Gastroesophageal sphincter (tissue), 3 donors: ENCODE data around the gene IL2RA.

Experiments used
- EP300 ChIP-seq: sonication (generic); formaldehyde crosslinking; IDR thresholded peaks from one replicate; pipeline ENCODE4 v1.6.1; 2017; ENCODE audit warnings: antibody characterized with exemption, mild to moderate bottlenecking
- POLR2A ChIP-seq, 2 donors: fragments of 450-650 bp; IDR thresholded peaks; one replicate each; pipeline ENCODE4 v1.6.1; 2017; ENCODE audit warnings: antibody characterized with exemption in 2 of 2, mild to moderate bottlenecking in 2 of 2, moderate library complexity in 1 of 2
- POLR2AphosphoS5 ChIP-seq: sonication (generic); formaldehyde crosslinking; IDR thresholded peaks from one replicate; pipeline ENCODE4 v1.6.1; 2017; ENCODE audit warnings: antibody characterized with exemption
- TF ChIP-seq, protein P1 (sequence below), 4 experiments: fragments of 200-600 bp in 2 of 4; fragments of 450-650 bp in 2 of 4; sonication (generic) in 1 of 4; IDR thresholded peaks; one replicate each; pipeline ENCODE4 v1.5.1; 2017 to 2019; ENCODE audit warnings: antibody characterized with exemption in 4 of 4, mild to moderate bottlenecking in 2 of 4, moderate library complexity in 2 of 4

DNA sequence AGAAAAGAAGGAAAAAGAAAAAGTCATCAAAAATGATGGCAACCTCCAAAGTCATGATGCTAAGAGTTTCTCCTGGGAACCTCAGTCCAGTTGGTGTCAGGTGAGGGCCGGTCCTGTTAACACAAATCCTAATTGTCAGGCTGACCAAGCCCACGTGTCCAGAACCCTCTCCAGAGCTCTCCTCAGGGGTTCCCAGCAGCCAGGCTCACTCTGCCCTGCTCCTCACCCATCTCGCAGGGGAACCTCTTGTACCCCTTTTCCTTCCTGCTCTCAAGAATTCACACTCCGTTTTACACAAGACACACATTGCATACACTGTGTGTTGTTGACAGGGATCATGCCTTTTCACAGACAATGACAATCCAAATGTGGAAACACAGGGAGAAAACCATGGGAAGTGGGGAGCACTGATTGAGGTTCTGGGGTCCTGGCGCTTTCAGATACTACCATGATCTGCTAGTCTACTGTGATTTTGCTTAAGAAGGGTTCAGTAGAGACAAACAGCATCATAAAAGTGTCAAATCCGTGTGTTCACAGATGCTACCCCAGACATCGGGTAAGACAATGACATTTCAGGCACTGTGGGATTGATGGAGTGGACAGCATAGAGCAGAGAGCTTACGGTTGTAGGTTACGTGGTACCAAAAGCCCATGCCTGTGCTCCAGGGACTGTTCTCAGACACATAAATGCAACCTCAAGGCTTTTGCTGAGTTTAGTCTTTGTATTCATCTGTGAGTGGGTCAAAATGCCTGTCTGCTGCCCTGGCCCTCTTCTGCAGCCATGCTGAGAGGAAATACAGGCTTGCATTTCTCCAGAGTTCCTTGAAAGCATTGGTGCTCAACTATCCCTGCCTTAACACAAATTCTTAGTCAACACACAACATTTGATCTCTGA is 16.0 kb downstream of the IL2RA start:
- TF ChIP-seq, protein P1, sequence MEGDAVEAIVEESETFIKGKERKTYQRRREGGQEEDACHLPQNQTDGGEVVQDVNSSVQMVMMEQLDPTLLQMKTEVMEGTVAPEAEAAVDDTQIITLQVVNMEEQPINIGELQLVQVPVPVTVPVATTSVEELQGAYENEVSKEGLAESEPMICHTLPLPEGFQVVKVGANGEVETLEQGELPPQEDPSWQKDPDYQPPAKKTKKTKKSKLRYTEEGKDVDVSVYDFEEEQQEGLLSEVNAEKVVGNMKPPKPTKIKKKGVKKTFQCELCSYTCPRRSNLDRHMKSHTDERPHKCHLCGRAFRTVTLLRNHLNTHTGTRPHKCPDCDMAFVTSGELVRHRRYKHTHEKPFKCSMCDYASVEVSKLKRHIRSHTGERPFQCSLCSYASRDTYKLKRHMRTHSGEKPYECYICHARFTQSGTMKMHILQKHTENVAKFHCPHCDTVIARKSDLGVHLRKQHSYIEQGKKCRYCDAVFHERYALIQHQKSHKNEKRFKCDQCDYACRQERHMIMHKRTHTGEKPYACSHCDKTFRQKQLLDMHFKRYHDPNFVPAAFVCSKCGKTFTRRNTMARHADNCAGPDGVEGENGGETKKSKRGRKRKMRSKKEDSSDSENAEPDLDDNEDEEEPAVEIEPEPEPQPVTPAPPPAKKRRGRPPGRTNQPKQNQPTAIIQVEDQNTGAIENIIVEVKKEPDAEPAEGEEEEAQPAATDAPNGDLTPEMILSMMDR (IDR thresholded peaks at IDR 0.05) = no peak
- TF ChIP-seq POLR2AphosphoS5 = no peak
- no peak for TF ChIP-seq POLR2A (IDR thresholded peaks at IDR 0.05)
- no peak for TF ChIP-seq EP300
